Head of caudate nucleus (tissue), 42 donors: ENCODE data around the gene GALNT6.

ENCODE experiments used
- DNase-seq, 42 donors: peaks; one replicate each; pipeline versions ENCODE4 v3.0.0 to v3.0.0-alpha.2; 2020 to 2021; ENCODE audit warnings: mixed read lengths in 7 of 42
- intact Hi-C: fragments of 100-400 bp; cut with DNase I; formaldehyde crosslinking; loops from one replicate; pipeline ENCODE4 v1.15.0; 2022

GALNT6 gene

DNA sequence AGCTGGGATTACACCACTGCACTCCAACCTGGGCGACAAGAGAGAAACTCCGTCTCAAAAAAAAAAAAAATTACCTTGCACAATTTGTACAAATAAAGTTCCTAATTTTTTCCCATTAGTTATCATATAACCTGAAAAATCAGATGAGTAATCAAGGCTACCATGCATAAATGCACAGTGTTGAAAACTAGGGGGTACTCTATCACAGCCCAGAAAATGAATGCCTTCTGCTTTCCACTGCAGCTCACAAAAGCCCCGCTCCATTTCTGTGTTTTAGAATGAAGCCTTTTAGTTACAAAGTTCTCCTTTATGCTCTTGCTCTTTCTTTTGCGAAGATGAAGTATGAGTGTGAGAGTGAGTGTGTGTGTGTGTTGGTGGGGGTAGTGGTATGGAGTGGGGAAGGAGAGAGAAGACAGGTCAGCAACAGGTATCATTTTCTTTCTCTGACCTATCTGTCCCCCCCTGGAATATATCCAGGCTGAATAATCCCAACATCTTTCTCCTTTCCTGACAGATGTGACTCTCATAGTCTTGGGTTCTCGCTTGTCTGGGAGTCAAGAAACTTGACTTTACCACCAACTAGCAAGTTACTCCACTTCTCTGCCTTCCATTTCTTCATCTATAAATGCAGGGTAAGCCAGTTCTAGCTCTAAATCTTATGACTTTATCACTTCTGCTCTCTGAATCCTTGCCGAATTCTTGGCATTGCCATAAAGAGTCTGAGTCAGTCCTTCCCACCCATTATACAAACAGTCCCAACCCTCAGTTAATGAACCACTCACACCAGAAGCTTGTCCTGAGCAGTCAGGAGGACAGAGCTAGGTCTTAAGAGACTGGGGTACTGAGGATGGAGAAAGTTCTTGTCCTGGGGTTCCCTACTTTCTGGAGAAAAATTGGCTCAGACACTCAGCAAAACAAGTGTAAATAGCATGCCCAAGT lies 83.3 kb downstream of the GALNT6 start:
- intact Hi-C loops = no loop called here
- no peak for DNase-seq

DNA sequence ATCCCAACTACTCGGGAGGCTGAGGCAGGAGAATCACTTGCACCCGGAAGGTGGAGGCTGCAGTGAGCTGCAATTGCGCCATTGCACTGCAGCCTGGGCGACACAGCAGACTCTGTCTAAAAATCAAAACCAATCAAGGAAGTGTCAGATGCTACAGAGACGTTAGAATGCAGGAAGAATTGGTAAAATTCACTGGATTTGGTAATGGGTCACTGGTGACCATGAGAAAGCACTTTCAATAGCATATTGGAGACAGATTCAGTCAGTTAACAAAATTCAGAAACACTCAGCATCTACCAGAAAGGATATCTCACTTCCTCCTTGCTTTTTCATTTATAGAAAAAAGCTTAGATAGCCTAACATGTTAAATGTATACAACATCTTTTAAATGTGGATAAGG lies 84.7 kb downstream of the GALNT6 start:
- no peak for DNase-seq
- intact Hi-C loops = no loop called here
